Measurements from ENCODE around the gene SRI. TPM values are rescaled to one million over a fixed set of nuclear protein-coding genes. Genes with fewer than 3 reads are reported as not detected.
A peak's percentile ranks its signal among the peaks of the same experiment; 100 is the strongest.

SRI gene
- total RNA-seq, 4 donors from 2014 or later: 12.3 to 33.1 (median 17.3) TPM

GRCh38 chr7:88254721-88255424 lies 35.0 kb upstream of the SRI start:
- no peak overlapping the region for H3K27ac ChIP-seq
- in situ Hi-C loops (cut with MboI; ENCODE audit: low sequenced_read_pairs in 4 of 4) (no loop called here), intact Hi-C loops (cut with DNase I; ENCODE audit: low total_unique reads) (no loop called here)
- no peaks in the 10 kb centered on the region for H3K27me3 ChIP-seq
- TF ChIP-seq CTCF (IDR thresholded peaks at IDR 0.05 in 4 of 5, conservative IDR thresholded peaks at IDR 0.05 in 1 of 5) (no peak), POLR2A (IDR thresholded peaks at IDR 0.05) (no peak)
- no peak for ATAC-seq
- no peak for DNase-seq
- H3K36me3 ChIP-seq: no peaks in the 10 kb centered on the region
- no peak overlapping the region for H3K4me3 ChIP-seq
- H3K4me1 ChIP-seq: no peaks in the 10 kb centered on the region
- no peaks in the 10 kb centered on the region for H3K9me3 ChIP-seq

- H3K27me3 ChIP-seq: no peaks in the 10 kb centered on the region
- DNase-seq: no peak
- no peak overlapping the region for H3K27ac ChIP-seq
- in situ Hi-C loops (cut with MboI; ENCODE audit: low sequenced_read_pairs in 4 of 4): no loop called here
- TF ChIP-seq CTCF (IDR thresholded peaks at IDR 0.05 in 4 of 5, conservative IDR thresholded peaks at IDR 0.05 in 1 of 5) (no peak), POLR2A (IDR thresholded peaks at IDR 0.05) (no peak)
- no peak for ATAC-seq
- no peaks in the 10 kb centered on the region for H3K4me1 ChIP-seq
- intact Hi-C loops (cut with DNase I; ENCODE audit: low total_unique reads): no loop called here
- H3K4me3 ChIP-seq: no peak overlapping the region
- H3K36me3 ChIP-seq: no peaks in the 10 kb centered on the region
- no peaks in the 10 kb centered on the region for H3K9me3 ChIP-seq
Observed at GRCh38 chr7:88253640-88254039, 33.8 kb upstream of the SRI start.

GRCh38 chr7:88244258-88244657 lies 24.4 kb upstream of the SRI start:
- in situ Hi-C loops (cut with MboI; ENCODE audit: low sequenced_read_pairs in 4 of 4): loop anchor here in 2 of 4 donors (10.0 kb wide), 1 partner anchor 121 kb away; no protein-coding TSS in a partner anchor
- TF ChIP-seq CTCF (IDR thresholded peaks at IDR 0.05 in 4 of 5, conservative IDR thresholded peaks at IDR 0.05 in 1 of 5) (no peak), POLR2A (IDR thresholded peaks at IDR 0.05) (no peak)
- Histone ChIP-seq H3K4me3 (no peak overlapping the region), H3K9me3 (no peaks in the 10 kb centered on the region), H3K27me3 (no peaks in the 10 kb centered on the region), H3K36me3 (no peaks in the 10 kb centered on the region), H3K27ac (no peak overlapping the region), H3K4me1 (no peaks in the 10 kb centered on the region)
- DNase-seq (no peak), ATAC-seq (no peak)
- intact Hi-C loops (cut with DNase I; ENCODE audit: low total_unique reads): loop anchor here (10.0 kb wide), 1 partner anchor 111 kb away; no protein-coding TSS in a partner anchor

GRCh38 chr7:88243345-88243909 lies 23.6 kb upstream of the SRI start:
- H3K4me3 ChIP-seq: no peak overlapping the region
- no peaks in the 10 kb centered on the region for H3K4me1 ChIP-seq
- H3K27me3 ChIP-seq: no peaks in the 10 kb centered on the region
- intact Hi-C loops (cut with DNase I; ENCODE audit: low total_unique reads): loop anchor here (10.0 kb wide), 1 partner anchor 111 kb away; no protein-coding TSS in a partner anchor
- in situ Hi-C loops (cut with MboI; ENCODE audit: low sequenced_read_pairs in 4 of 4): loop anchor here in 2 of 4 donors (10.0 kb wide), 1 partner anchor 121 kb away; no protein-coding TSS in a partner anchor
- peak; percentile 23 to 58 for ATAC-seq
- TF ChIP-seq POLR2A (IDR thresholded peaks at IDR 0.05): no peak
- peak; percentile 34 to 57 (median 38) for TF ChIP-seq CTCF (IDR thresholded peaks at IDR 0.05 in 4 of 5, conservative IDR thresholded peaks at IDR 0.05 in 1 of 5)
- no peak overlapping the region for H3K27ac ChIP-seq
- H3K9me3 ChIP-seq: no peaks in the 10 kb centered on the region
- no peak for DNase-seq
- H3K36me3 ChIP-seq: no peaks in the 10 kb centered on the region

All from gastrocnemius medialis (tissue), 4 donors.